ENCODE results near the gene ZFYVE9. TPM values are rescaled to one million over a fixed set of nuclear protein-coding genes. Genes with fewer than 3 reads are reported as not detected.

Gene ZFYVE9
- polyA plus RNA-seq, 1 donor from 2014 or later, result 18.1 TPM

DNA sequence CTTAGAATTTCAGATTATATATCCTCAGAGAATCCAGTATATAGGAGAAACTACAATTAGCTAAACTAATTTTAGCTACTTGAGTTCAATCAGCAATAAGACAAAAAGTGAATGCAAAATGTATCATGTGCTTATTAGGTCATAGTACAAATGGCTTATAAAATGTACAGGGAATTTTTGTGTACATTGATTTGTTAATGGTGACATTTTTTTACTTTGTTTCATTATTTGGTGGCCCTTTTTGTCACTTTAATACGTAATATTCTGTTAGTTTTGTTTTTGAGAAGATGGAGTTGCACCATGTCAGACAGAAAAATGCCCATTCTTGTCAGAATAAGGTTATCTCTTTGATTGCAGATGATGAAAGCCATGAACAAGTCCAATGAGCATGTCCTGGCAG lies 190.5 kb downstream of the ZFYVE9 start:
- Histone ChIP-seq H3K36me3 (ENCODE audit: insufficient read depth, low read length) (no peaks in the 10 kb centered on the region), H3K79me2 (replicated peaks; ENCODE audit: insufficient read depth, low read length) (no peaks in the 10 kb centered on the region), H3K4me2 (ENCODE audit: low read length) (no peak overlapping the region), H3K27ac (ENCODE audit: low read length) (no peak overlapping the region), H3F3A (ENCODE audit: insufficient read depth, low read length, poor library complexity, severe bottlenecking) (no peaks in the 10 kb centered on the region), H3K9me3 (ENCODE audit: low read length) (no peaks in the 10 kb centered on the region), H3K9ac (ENCODE audit: low read length) (no peak overlapping the region), H2AFZ (ENCODE audit: low read depth, low read length) (no peak overlapping the region), H3K27me3 (ENCODE audit: insufficient read depth, low read depth, low read length) (no peaks in the 10 kb centered on the region), H3K4me3 (ENCODE audit: low read length) (no peak overlapping the region), H3K9me2 (ENCODE audit: insufficient read depth, low read length) (no peaks in the 10 kb centered on the region), H4K20me1 (ENCODE audit: insufficient read depth) (no peaks in the 10 kb centered on the region)
- TF ChIP-seq REST (IDR thresholded peaks at IDR 0.05; ENCODE audit: borderline replicate concordance) (no peak), MXI1 (conservative IDR thresholded peaks at IDR 0.05; ENCODE audit: poor library complexity, severe bottlenecking) (no peak), SMC3 (conservative IDR thresholded peaks at IDR 0.05; ENCODE audit: poor library complexity) (no peak), TAF1 (IDR thresholded peaks at IDR 0.05; ENCODE audit: low read depth) (no peak), POLR2AphosphoS5 (IDR thresholded peaks at IDR 0.05) (no peak), EZH2 (IDR thresholded peaks at IDR 0.05; ENCODE audit: borderline replicate concordance, insufficient read depth, low read length, poor library complexity, severe bottlenecking) (no peak), EP300 (conservative IDR thresholded peaks at IDR 0.05; ENCODE audit: poor library complexity, severe bottlenecking) (no peak), CTCF (IDR thresholded peaks at IDR 0.05; ENCODE audit: poor library complexity, severe bottlenecking) (no peak), RAD21 (conservative IDR thresholded peaks at IDR 0.05) (no peak)

GRCh38 chr1:52334906-52335528 lies 193.1 kb downstream of the ZFYVE9 start:
- no peak overlapping the region for H2AFZ ChIP-seq (ENCODE audit: low read depth, low read length)
- H3K79me2 ChIP-seq (replicated peaks; ENCODE audit: insufficient read depth, low read length), result no peaks in the 10 kb centered on the region
- no peaks in the 10 kb centered on the region for H3K27me3 ChIP-seq (ENCODE audit: insufficient read depth, low read depth, low read length)
- no peaks in the 10 kb centered on the region for H3K9me2 ChIP-seq (ENCODE audit: insufficient read depth, low read length)
- H3K4me2 ChIP-seq (ENCODE audit: low read length), result no peak overlapping the region
- H4K20me1 ChIP-seq (ENCODE audit: insufficient read depth), result no peaks in the 10 kb centered on the region
- no peaks in the 10 kb centered on the region for H3F3A ChIP-seq (ENCODE audit: insufficient read depth, low read length, poor library complexity, severe bottlenecking)
- no peaks in the 10 kb centered on the region for H3K9me3 ChIP-seq (ENCODE audit: low read length)
- no peak overlapping the region for H3K27ac ChIP-seq (ENCODE audit: low read length)
- H3K36me3 ChIP-seq (ENCODE audit: insufficient read depth, low read length), result no peaks in the 10 kb centered on the region
- no peak overlapping the region for H3K9ac ChIP-seq (ENCODE audit: low read length)
- no peak overlapping the region for H3K4me3 ChIP-seq (ENCODE audit: low read length)
- no peak for TF ChIP-seq EP300 (conservative IDR thresholded peaks at IDR 0.05; ENCODE audit: poor library complexity, severe bottlenecking)
- TF ChIP-seq EZH2 (IDR thresholded peaks at IDR 0.05; ENCODE audit: borderline replicate concordance, insufficient read depth, low read length, poor library complexity, severe bottlenecking), result no peak
